Measurements from ENCODE around the gene GLUD1.

- TF ChIP-seq, protein P1, sequence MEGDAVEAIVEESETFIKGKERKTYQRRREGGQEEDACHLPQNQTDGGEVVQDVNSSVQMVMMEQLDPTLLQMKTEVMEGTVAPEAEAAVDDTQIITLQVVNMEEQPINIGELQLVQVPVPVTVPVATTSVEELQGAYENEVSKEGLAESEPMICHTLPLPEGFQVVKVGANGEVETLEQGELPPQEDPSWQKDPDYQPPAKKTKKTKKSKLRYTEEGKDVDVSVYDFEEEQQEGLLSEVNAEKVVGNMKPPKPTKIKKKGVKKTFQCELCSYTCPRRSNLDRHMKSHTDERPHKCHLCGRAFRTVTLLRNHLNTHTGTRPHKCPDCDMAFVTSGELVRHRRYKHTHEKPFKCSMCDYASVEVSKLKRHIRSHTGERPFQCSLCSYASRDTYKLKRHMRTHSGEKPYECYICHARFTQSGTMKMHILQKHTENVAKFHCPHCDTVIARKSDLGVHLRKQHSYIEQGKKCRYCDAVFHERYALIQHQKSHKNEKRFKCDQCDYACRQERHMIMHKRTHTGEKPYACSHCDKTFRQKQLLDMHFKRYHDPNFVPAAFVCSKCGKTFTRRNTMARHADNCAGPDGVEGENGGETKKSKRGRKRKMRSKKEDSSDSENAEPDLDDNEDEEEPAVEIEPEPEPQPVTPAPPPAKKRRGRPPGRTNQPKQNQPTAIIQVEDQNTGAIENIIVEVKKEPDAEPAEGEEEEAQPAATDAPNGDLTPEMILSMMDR (IDR thresholded peaks at IDR 0.05; ENCODE audit: poor library complexity, severe bottlenecking), result no peak
- no peak for TF ChIP-seq POLR2AphosphoS5 (IDR thresholded peaks at IDR 0.05)
- no peak for TF ChIP-seq EP300 (conservative IDR thresholded peaks at IDR 0.05; ENCODE audit: poor library complexity, severe bottlenecking)
- no peak for TF ChIP-seq REST (IDR thresholded peaks at IDR 0.05; ENCODE audit: borderline replicate concordance)
- TF ChIP-seq TAF1 (IDR thresholded peaks at IDR 0.05; ENCODE audit: low read depth), result no peak
- no peak for TF ChIP-seq EZH2 (IDR thresholded peaks at IDR 0.05; ENCODE audit: borderline replicate concordance, insufficient read depth, low read length, poor library complexity, severe bottlenecking)
Measured at GRCh38 chr10:87058171-87058570, 36.5 kb downstream of the GLUD1 start.

All from neural cell (in vitro differentiated cells).